ENCODE results near the gene KDM4C.

GRCh38 chr9:6961845-6962522, 204.2 kb downstream of the KDM4C start:
- TF ChIP-seq CTCF (IDR thresholded peaks at IDR 0.05) (no peak), POLR2A (IDR thresholded peaks at IDR 0.05) (no peak)
